IMR-90 (cell line): ENCODE data around the gene UBA3. TPM values are rescaled to one million over a fixed set of nuclear protein-coding genes. Genes with fewer than 3 reads are reported as not detected.

Source experiments
- ATAC-seq: fragments of 200-7000 bp; cut with Tn5 transposase; 2 replicates; pipeline ENCODE4 v1.9.1; 2020; ENCODE audit warnings: low read depth, mild to moderate bottlenecking, moderate library complexity
- BruUV-seq: library from RNA; stranded (reverse); fragments of 400-500 nt; replicated peaks from 2 replicates; lab custom pipeline; 2021; lab: Mats Ljungman, UMichigan
- CTCF ChIA-PET: fragments of 300-600 bp; formaldehyde crosslinking; extraction: SDS; loops from one replicate; lab custom pipeline; 2021; ENCODE audit warnings: antibody characterized with exemption; lab: Yijun Ruan, JAX
- POLR2A ChIA-PET: fragments of 300-600 bp; sonication (Branson Sonifier 250); formaldehyde crosslinking; loops from one replicate; lab custom pipeline; 2022; ENCODE audit warnings: antibody characterized with exemption; ENCODE audit not compliant: unreplicated experiment; lab: Charles Lee
- DNase-seq: peaks from one replicate; pipeline ENCODE4 v3.0.0; 2013
- H2AFZ ChIP-seq: replicated peaks from 2 replicates; pipeline ENCODE3; 2013; ENCODE audit warnings: low read length, mild to moderate bottlenecking; ENCODE audit not compliant: poor library complexity
- H2AK5ac ChIP-seq: 2 replicates; pipeline ENCODE4 v1.6.1; 2013; ENCODE audit warnings: low read depth, low read length, inconsistent platforms
- H2AK9ac ChIP-seq: replicated peaks from 2 replicates; pipeline ENCODE3; 2013; ENCODE audit warnings: mild to moderate bottlenecking, low read depth, low read length, moderate library complexity; ENCODE audit not compliant: poor library complexity
- H2BK120ac ChIP-seq: 2 replicates; pipeline ENCODE4 v1.6.1; 2013; ENCODE audit warnings: low read depth, low read length, inconsistent platforms
- H2BK15ac ChIP-seq: 3 replicates; pipeline ENCODE4 v1.6.1; 2013; ENCODE audit warnings: low read depth, low read length, inconsistent platforms
- H2BK20ac ChIP-seq: 2 replicates; pipeline ENCODE4 v1.6.1; 2013; ENCODE audit warnings: low read depth, mild to moderate bottlenecking, inconsistent platforms, low read length, moderate library complexity
- H2BK5ac ChIP-seq: 2 replicates; pipeline ENCODE4 v1.6.1; 2013; ENCODE audit warnings: mild to moderate bottlenecking, low read depth, low read length, inconsistent platforms; ENCODE audit not compliant: poor library complexity, severe bottlenecking
- H3K14ac ChIP-seq: replicated peaks from 2 replicates; pipeline ENCODE4 v1.6.1; 2013; ENCODE audit warnings: low read depth, low read length, inconsistent platforms
- H3K18ac ChIP-seq: 2 replicates; pipeline ENCODE4 v1.6.1; 2013; ENCODE audit warnings: low read depth, low read length, control low read depth
- H3K23ac ChIP-seq: 2 replicates; pipeline ENCODE4 v1.6.1; 2013; ENCODE audit warnings: low read depth, low read length, inconsistent platforms
- H3K27ac ChIP-seq: 2 replicates; pipeline ENCODE4 v1.5.1; 2013; ENCODE audit warnings: mild to moderate bottlenecking, control low read depth, low read length; ENCODE audit not compliant: insufficient read depth
- H3K27me3 ChIP-seq: 2 replicates; pipeline ENCODE4 v1.6.1; 2013; ENCODE audit warnings: low read length; ENCODE audit not compliant: control insufficient read depth, insufficient read depth
- H3K36me3 ChIP-seq: 2 replicates; pipeline ENCODE4 v1.6.1; 2013; ENCODE audit warnings: low read length, mixed read lengths; ENCODE audit not compliant: control insufficient read depth, insufficient read depth
- H3K4ac ChIP-seq: 2 replicates; pipeline ENCODE4 v1.6.1; 2013; ENCODE audit warnings: low read depth, low read length, inconsistent platforms
- H3K4me1 ChIP-seq: 2 replicates; pipeline ENCODE4 v1.6.1; 2013; ENCODE audit warnings: low read length, mixed read lengths; ENCODE audit not compliant: control insufficient read depth, insufficient read depth
- H3K4me2 ChIP-seq: 2 replicates; pipeline ENCODE4 v1.6.1; 2013; ENCODE audit warnings: low read depth, mild to moderate bottlenecking, control low read depth, low read length, moderate library complexity
- H3K4me3 ChIP-seq: 2 replicates; pipeline ENCODE4 v1.5.1; 2013; ENCODE audit warnings: low read depth, mild to moderate bottlenecking, control low read depth, low read length, moderate library complexity; ENCODE audit not compliant: insufficient read depth
- H3K56ac ChIP-seq: 2 replicates; pipeline ENCODE4 v1.6.1; 2013; ENCODE audit warnings: low read length, inconsistent platforms; ENCODE audit not compliant: insufficient read depth; ENCODE audit errors: extremely low read depth
- H3K79me1 ChIP-seq, 2 experiments: 2 replicates each; pipeline ENCODE4 v1.6.1; 2013; ENCODE audit warnings: low read length in 2 of 2, inconsistent platforms in 1 of 2, low read depth in 1 of 2
- H3K9ac ChIP-seq: 2 replicates; pipeline ENCODE4 v1.6.1; 2013; ENCODE audit warnings: low read depth, low read length, control low read depth
- H3K9me1 ChIP-seq: 2 replicates; pipeline ENCODE4 v1.6.1; 2013; ENCODE audit warnings: low read length, inconsistent platforms; ENCODE audit not compliant: insufficient read depth
- H3K9me3 ChIP-seq: 2 replicates; pipeline ENCODE4 v1.6.1; 2013; ENCODE audit warnings: low read length; ENCODE audit not compliant: control insufficient read depth, insufficient read depth
- H4K20me1 ChIP-seq: 2 replicates; pipeline ENCODE4 v1.6.1; 2013; ENCODE audit warnings: low read length, inconsistent platforms; ENCODE audit not compliant: insufficient read depth
- H4K5ac ChIP-seq: 2 replicates; pipeline ENCODE4 v1.6.1; 2013; ENCODE audit warnings: mild to moderate bottlenecking, low read depth, low read length, control low read depth
- H4K8ac ChIP-seq, 2 experiments: 2 replicates each; pipeline ENCODE4 v1.6.1; 2013; ENCODE audit warnings: low read depth in 2 of 2, low read length in 2 of 2, control low read depth in 1 of 2, inconsistent platforms in 1 of 2
- H4K91ac ChIP-seq: 2 replicates; pipeline ENCODE4 v1.6.1; 2013; ENCODE audit warnings: low read depth, low read length, inconsistent platforms; ENCODE audit not compliant: insufficient read depth
- BHLHE40 ChIP-seq: fragments of 150-350 bp; IDR thresholded peaks from 2 replicates; pipeline ENCODE4 v1.6.1; 2016; ENCODE audit warnings: mild to moderate bottlenecking, low read depth, low read length
- CEBPB ChIP-seq: IDR thresholded peaks from 2 replicates; pipeline ENCODE4 v1.6.1; 2012; ENCODE audit warnings: low read depth, low read length, improper control_type of control experiment
- CHD1 ChIP-seq: IDR thresholded peaks from 2 replicates; pipeline ENCODE4 v1.6.1; 2012; ENCODE audit warnings: low read depth, low read length, improper control_type of control experiment
- CTCF ChIP-seq: conservative IDR thresholded peaks from 2 replicates; pipeline ENCODE4 v1.5.1; 2012; ENCODE audit warnings: mild to moderate bottlenecking, low read depth, low read length, improper control_type of control experiment
- NFE2L2 ChIP-seq: fragments of 150-350 bp; IDR thresholded peaks from 2 replicates; pipeline ENCODE4 v1.6.1; 2016; ENCODE audit warnings: low read depth, mild to moderate bottlenecking, low read length
- POLR2A ChIP-seq: IDR thresholded peaks from 2 replicates; pipeline ENCODE4 v1.6.1; 2012; ENCODE audit warnings: mild to moderate bottlenecking, low read depth, low read length
- SMC3 ChIP-seq: fragments of 150-350 bp; IDR thresholded peaks from 2 replicates; pipeline ENCODE4 v1.6.1; 2016; ENCODE audit warnings: low read depth, mild to moderate bottlenecking, antibody characterized with exemption, low read length, moderate library complexity
- WGBS, 2 experiments: methylation state at CpG; one replicate each; pipeline versions ENCODE4 v1.1.5 to v1.1.7; 2013; ENCODE audit warnings: missing lambda C conversion rate in 2 of 2; ENCODE audit not compliant: insufficient read length in 1 of 2; ENCODE audit errors: extremely low coverage in 2 of 2; 5-methylcytosine and 5-hydroxymethylcytosine counted together
- dilution Hi-C: fragments of 300-500 bp; cut with HindIII; formaldehyde crosslinking; loops from one replicate; pipeline ENCODE4 v1.14.3; 2018; ENCODE audit warnings: low sequenced_read_pairs; ENCODE audit not compliant: unreplicated experiment
- in situ Hi-C: fragments of 300-500 bp; cut with MboI; formaldehyde crosslinking; loops from 3 replicates; pipeline ENCODE4 v1.14.3; 2019; ENCODE audit warnings: low sequenced_read_pairs, inconsistent platforms, mixed read lengths
- intact Hi-C: fragments of 100-400 bp; cut with micrococcal nuclease; formaldehyde crosslinking; loops from 2 replicates; pipeline ENCODE4 v1.10.0; 2022
- polyA plus RNA-seq, 3 experiments: library from polyadenylated mRNA; depleted of rRNA; stranded (reverse); fragments of >200 nt; gene quantifications; 2 replicates each; pipeline ENCODE4 v1.2.3, GENCODE V29; 2012; ENCODE audit warnings: low replicate concordance in 1 of 3
- total RNA-seq: library from RNA; depleted of rRNA; stranded (reverse); fragments of >200 nt; gene quantifications from 2 replicates; pipeline ENCODE4 v1.2.3, GENCODE V29; 2012

UBA3 gene
- total and polyA plus RNA-seq, 2 of the 4 experiments (the other 2 are of a cell fraction): 51.8 to 64.3 TPM

DNA sequence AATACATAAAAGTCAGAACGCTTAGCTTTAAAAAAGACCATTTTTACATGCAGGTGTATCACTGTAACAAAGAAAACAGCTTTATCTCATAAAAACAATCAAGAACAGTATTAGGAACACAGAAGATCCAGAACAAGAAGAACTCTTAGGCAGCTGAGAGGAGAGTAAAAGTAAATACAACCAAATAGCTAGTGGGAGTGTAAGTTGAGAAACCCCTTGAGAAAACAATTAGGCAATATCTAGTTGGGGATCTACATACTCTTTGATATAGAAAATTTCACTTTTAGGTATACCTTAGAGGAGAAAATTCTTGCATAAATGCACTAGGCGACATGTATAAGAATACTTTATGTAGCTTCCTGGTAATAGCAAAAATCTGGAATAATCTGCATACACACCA, 35.6 kb downstream of the UBA3 start:
- POLR2A ChIA-PET: no interaction called here
- ATAC-seq (peak; percentile 21; the same call in 1 of the 2 replicates), DNase-seq (no peak)
- Histone ChIP-seq H3K4me3 (no peak overlapping the region), H3K9me1 (no peaks in the 10 kb centered on the region), H3K27ac (no peak overlapping the region), H2BK120ac (no peak overlapping the region), H2BK20ac (no peak overlapping the region), H3K4me2 (no peak overlapping the region), H3K18ac (no peak overlapping the region), H3K23ac (no peak overlapping the region), H4K91ac (no peak overlapping the region), H2BK5ac (no peak overlapping the region), H2BK15ac (no peak overlapping the region), H3K36me3 (peaks cover 32% of the 10 kb centered on the region), H4K20me1 (peaks cover 21% of the 10 kb centered on the region; the same call in 1 of the 2 replicates), H4K8ac (no peak overlapping the region), H2AFZ (no peak overlapping the region), H3K4me1 (no peaks in the 10 kb centered on the region), H3K9ac (no peak overlapping the region), H3K14ac (no peak overlapping the region), H4K5ac (no peak overlapping the region), H3K27me3 (no peaks in the 10 kb centered on the region), H3K9me3 (no peaks in the 10 kb centered on the region), H3K56ac (no peak overlapping the region), H3K79me1 (peaks cover 7 to 41% of the 10 kb centered on the region in 2 experiments), H2AK9ac (no peak overlapping the region), H3K4ac (no peak overlapping the region), H2AK5ac (no peak overlapping the region)
- in situ Hi-C loops: no loop called here
- TF ChIP-seq CEBPB (no peak), CTCF (no peak), NFE2L2 (no peak), POLR2A (no peak), SMC3 (no peak), BHLHE40 (no peak), CHD1 (no peak)
- intact Hi-C loops: no loop called here
- BruUV-seq: no TSS peak
- no CpG with 5 or more reads among the region's 2 CpGs for WGBS, 2 experiments
- CTCF ChIA-PET: interaction anchor here (0.8 kb wide), 1 partner anchor 13 kb away, joined by 3 read pairs; no protein-coding TSS in a partner anchor
- dilution Hi-C loops: no loop called here
